H9 (cell line): ENCODE results near the gene OIT3. TPM values are rescaled to one million over a fixed set of nuclear protein-coding genes. Genes with fewer than 3 reads are reported as not detected.
A peak's percentile ranks its signal among the peaks of the same experiment; 100 is the strongest.

Experiments
- DNase-seq: peaks from one replicate; pipeline ENCODE4 v3.0.0-alpha.2; 2017
- H2AFZ ChIP-seq: one replicate; pipeline ENCODE4 v1.6.1; 2013; ENCODE audit warnings: mild to moderate bottlenecking, low read length, control low read depth, moderate library complexity
- H2AK5ac ChIP-seq: 2 replicates; pipeline ENCODE4 v1.6.1; 2013; ENCODE audit warnings: low read length, control low read depth, mixed read lengths; ENCODE audit not compliant: insufficient read length
- H2BK120ac ChIP-seq: one replicate; pipeline ENCODE4 v1.6.1; 2013; ENCODE audit warnings: low read depth, mild to moderate bottlenecking, low read length, control low read depth, inconsistent platforms; ENCODE audit not compliant: poor library complexity, severe bottlenecking
- H2BK12ac ChIP-seq: 2 replicates; pipeline ENCODE4 v1.6.1; 2013; ENCODE audit warnings: low read length, control low read depth, mixed read lengths, low read depth; ENCODE audit not compliant: insufficient read length
- H2BK15ac ChIP-seq: 2 replicates; pipeline ENCODE4 v1.6.1; 2013; ENCODE audit warnings: low read depth, low read length, control low read depth
- H2BK20ac ChIP-seq: one replicate; pipeline ENCODE4 v1.6.1; 2013; ENCODE audit warnings: low read depth, mild to moderate bottlenecking, low read length, control low read depth, inconsistent platforms; ENCODE audit not compliant: poor library complexity, severe bottlenecking
- H2BK5ac ChIP-seq: 2 replicates; pipeline ENCODE4 v1.6.1; 2013; ENCODE audit warnings: low read length, control low read depth, mixed read lengths; ENCODE audit not compliant: insufficient read length
- H3K14ac ChIP-seq: 2 replicates; pipeline ENCODE4 v1.6.1; 2013; ENCODE audit warnings: low read length, control low read depth; ENCODE audit not compliant: insufficient read depth
- H3K18ac ChIP-seq: 2 replicates; pipeline ENCODE4 v1.6.1; 2013; ENCODE audit warnings: low read depth, mild to moderate bottlenecking, mixed read lengths, low read length, control low read depth; ENCODE audit not compliant: insufficient read length
- H3K23ac ChIP-seq: 2 replicates; pipeline ENCODE4 v1.6.1; 2013; ENCODE audit warnings: low read length, control low read depth, mixed read lengths, low read depth; ENCODE audit not compliant: insufficient read length
- H3K23me2 ChIP-seq: 2 replicates; pipeline ENCODE4 v1.6.1; 2013; ENCODE audit warnings: low read depth, mild to moderate bottlenecking, mixed read lengths, low read length, control low read depth; ENCODE audit not compliant: insufficient read length, poor library complexity, severe bottlenecking
- H3K27ac ChIP-seq: 2 replicates; pipeline ENCODE4 v1.5.1; 2013; ENCODE audit warnings: low read length, control low read depth, mixed read lengths, low read depth; ENCODE audit not compliant: insufficient read length
- H3K27me3 ChIP-seq: 2 replicates; pipeline ENCODE4 v1.6.1; 2013; ENCODE audit warnings: low read length, control low read depth, inconsistent platforms; ENCODE audit not compliant: insufficient read depth
- H3K4ac ChIP-seq: 2 replicates; pipeline ENCODE4 v1.6.1; 2013; ENCODE audit warnings: low read depth, mild to moderate bottlenecking, control low read depth, inconsistent platforms, low read length, moderate library complexity
- H3K4me1 ChIP-seq: 2 replicates; pipeline ENCODE4 v1.6.1; 2013; ENCODE audit warnings: low read length, control low read depth, inconsistent platforms; ENCODE audit not compliant: insufficient read depth
- H3K4me2 ChIP-seq: 2 replicates; pipeline ENCODE4 v1.6.1; 2013; ENCODE audit warnings: low read length, control low read depth, mixed read lengths; ENCODE audit not compliant: insufficient read length, insufficient read depth
- H3K56ac ChIP-seq: 2 replicates; pipeline ENCODE4 v1.6.1; 2013; ENCODE audit warnings: low read depth, mild to moderate bottlenecking, mixed read lengths, low read length, control low read depth; ENCODE audit not compliant: insufficient read length
- H3K79me1 ChIP-seq: 2 replicates; pipeline ENCODE4 v1.6.1; 2013; ENCODE audit warnings: low read depth, mild to moderate bottlenecking, moderate library complexity, low read length, control low read depth, inconsistent platforms; ENCODE audit not compliant: insufficient read depth, poor library complexity, severe bottlenecking
- H3K79me2 ChIP-seq: 2 replicates; pipeline ENCODE4 v1.6.1; 2013; ENCODE audit warnings: low read length, control low read depth, inconsistent platforms; ENCODE audit not compliant: insufficient read depth
- H3K9ac ChIP-seq: 2 replicates; pipeline ENCODE4 v1.6.1; 2013; ENCODE audit warnings: low read length, control low read depth, mixed read lengths; ENCODE audit not compliant: insufficient read length; ENCODE audit errors: extremely low read depth
- H3K9me3 ChIP-seq: one replicate; pipeline ENCODE4 v1.6.1; 2013; ENCODE audit warnings: low read depth, low read length, inconsistent platforms; ENCODE audit not compliant: control insufficient read depth
- H3T11ph ChIP-seq: one replicate; pipeline ENCODE4 v1.6.1; 2013; ENCODE audit warnings: mild to moderate bottlenecking, low read length, control low read depth, inconsistent platforms
- H4K20me1 ChIP-seq: one replicate; pipeline ENCODE4 v1.6.1; 2013; ENCODE audit not compliant: control insufficient read depth, insufficient read length, insufficient read depth
- H4K5ac ChIP-seq: 2 replicates; pipeline ENCODE4 v1.6.1; 2013; ENCODE audit warnings: low read depth, mild to moderate bottlenecking, mixed read lengths, low read length, control low read depth; ENCODE audit not compliant: insufficient read length
- H4K8ac ChIP-seq: replicated peaks from 2 replicates; pipeline ENCODE4 v1.6.1; 2013; ENCODE audit warnings: low read length, control low read depth, mixed read lengths, low read depth; ENCODE audit not compliant: insufficient read length
- H4K91ac ChIP-seq: 2 replicates; pipeline ENCODE4 v1.6.1; 2013; ENCODE audit warnings: low read depth, mild to moderate bottlenecking, moderate library complexity, mixed read lengths, low read length, control low read depth; ENCODE audit not compliant: insufficient read length
- H3K27ac Mint-ChIP-seq, 3 experiments: 2 replicates in 2 of 3; 3 replicates in 1 of 3; pipeline ENCODE4 v1.8.0; 2020 to 2021; ENCODE audit warnings: mixed read lengths in 3 of 3, mild to moderate bottlenecking in 1 of 3, moderate library complexity in 1 of 3
- H3K27me3 Mint-ChIP-seq: 2 replicates; pipeline ENCODE4 v1.8.0; 2021; ENCODE audit warnings: low read depth, mild to moderate bottlenecking, moderate library complexity, mixed read lengths
- H3K36me3 Mint-ChIP-seq, 3 experiments: 2 replicates in 2 of 3; 3 replicates in 1 of 3; pipeline ENCODE4 v1.8.0; 2020 to 2021; ENCODE audit warnings: low read depth in 3 of 3, mixed read lengths in 3 of 3; ENCODE audit not compliant: insufficient read depth in 1 of 3
- H3K4me1 Mint-ChIP-seq, 2 experiments: 2 replicates each; pipeline ENCODE4 v1.8.0; 2020; ENCODE audit warnings: mixed read lengths in 2 of 2
- H3K4me3 Mint-ChIP-seq, 2 experiments: 2 replicates in 1 of 2; 3 replicates in 1 of 2; pipeline ENCODE4 v1.8.0; 2020 to 2021; ENCODE audit warnings: mild to moderate bottlenecking in 2 of 2, mixed read lengths in 2 of 2, moderate library complexity in 1 of 2
- H3K9me3 Mint-ChIP-seq, 2 experiments: 2 replicates in 1 of 2; 3 replicates in 1 of 2; pipeline ENCODE4 v1.8.0; 2020; ENCODE audit warnings: mild to moderate bottlenecking in 2 of 2, mixed read lengths in 2 of 2, moderate library complexity in 1 of 2
- CTCF ChIP-seq: fragments of 200-600 bp; sonication (generic); conservative IDR thresholded peaks from 3 replicates; pipeline ENCODE4 v1.8.0; 2021; ENCODE audit warnings: antibody characterized with exemption, mild to moderate bottlenecking
- WGBS: extraction: QIAGEN DNeasy Blood & Tissue Kit; methylation state at CpG from one replicate; pipeline ENCODE4 v1.1.7; 2013; ENCODE audit warnings: missing lambda C conversion rate, low lambda C conversion rate, mixed read lengths; ENCODE audit not compliant: insufficient read length; ENCODE audit errors: extremely low coverage; 5-methylcytosine and 5-hydroxymethylcytosine counted together
- total RNA-seq: library from RNA; stranded (reverse); gene quantifications from 2 replicates; pipeline ENCODE4 v1.2.1, GENCODE V29; 2021

OIT3 gene
- total RNA-seq, 1 experiment from 2014 or later, result not detected

DNA sequence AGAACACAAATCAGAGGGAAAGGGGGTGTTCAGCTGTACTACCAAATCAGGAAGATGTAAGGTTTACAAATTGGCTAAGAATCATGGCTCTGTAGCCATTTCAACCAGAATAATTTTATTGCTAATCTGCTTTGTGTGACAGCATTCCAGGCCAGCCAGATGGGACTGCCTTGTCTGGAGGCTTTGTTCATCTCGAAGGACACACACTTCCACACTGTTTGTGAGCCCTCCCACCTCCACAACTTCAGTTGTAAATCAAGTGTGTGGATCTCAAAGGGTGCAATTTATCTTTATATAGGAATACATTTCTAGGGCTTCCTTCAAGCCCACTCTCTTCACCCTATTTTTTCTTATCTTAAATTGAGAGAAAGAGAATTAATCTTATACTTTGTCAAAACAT, 6.9 kb upstream of the OIT3 start:
- Histone ChIP-seq H3K27me3 (no peaks in the 10 kb centered on the region), H3K56ac (no peak overlapping the region), H2BK20ac (peak overlapping the region; percentile 78), H3K14ac (no peak overlapping the region; the same call in 1 of the 2 replicates), H3K23ac (no peak overlapping the region), H3K4me1 (peaks cover 9% of the 10 kb centered on the region; the same call in 1 of the 2 replicates), H3K79me1 (no peaks in the 10 kb centered on the region), H3K4ac (no peak overlapping the region), H2BK120ac (peak overlapping the region; percentile 84), H2BK15ac (no peak overlapping the region), H3K79me2 (no peaks in the 10 kb centered on the region), H3K4me2 (peak overlapping the region; percentile 47), H3T11ph (no peak overlapping the region), H3K18ac (peak overlapping the region; percentile 10), H2AFZ (no peak overlapping the region), H3K27ac (peak overlapping the region; percentile 72), H2AK5ac (no peak overlapping the region), H3K9ac (no peak overlapping the region), H3K9me3 (peaks cover under 1% of the 10 kb centered on the region), H4K8ac (no peak overlapping the region), H4K5ac (no peak overlapping the region), H4K20me1 (no peaks in the 10 kb centered on the region), H3K23me2 (no peaks in the 10 kb centered on the region), H2BK5ac (no peak overlapping the region), H2BK12ac (no peak overlapping the region), H4K91ac (no peak overlapping the region)
- H3K9me3 Mint-ChIP-seq, result peaks cover 0 to 8% of the 10 kb centered on the region in 2 experiments; a peak in 3 of 5 replicates
- WGBS, result no CpG with 5 or more reads among the region's 1 CpG
- peak overlapping the region; percentile 97 to 99 (median 97) for H3K27ac Mint-ChIP-seq
- H3K4me3 Mint-ChIP-seq, result no peak overlapping the region; a peak in 1 of 5 replicates
- H3K4me1 Mint-ChIP-seq, result peaks cover 46 to 51% of the 10 kb centered on the region in 2 experiments
- no peak for TF ChIP-seq CTCF
- no peaks in the 10 kb centered on the region; the same call in 1 of the 2 replicates for H3K27me3 Mint-ChIP-seq
- peaks cover 28 to 55% (median 36%) of the 10 kb centered on the region in 3 experiments for H3K36me3 Mint-ChIP-seq
- DNase-seq, result no peak
